HG02763 (cell line): Measurements from ENCODE around the gene LSMEM2.
"Not testable (repeated sequence)": the region's sequence is repeated elsewhere in the genome, so short reads cannot be mapped to it uniquely, and the experiment has no call there.

Experiments
- ATAC-seq: cut with Tn5 transposase; IDR thresholded peaks from one replicate; pipeline ENCODE4 v1.9.1; 2021; ENCODE audit warnings: mild to moderate bottlenecking, moderate library complexity; ENCODE audit not compliant: unreplicated experiment

LSMEM2 gene

DNA sequence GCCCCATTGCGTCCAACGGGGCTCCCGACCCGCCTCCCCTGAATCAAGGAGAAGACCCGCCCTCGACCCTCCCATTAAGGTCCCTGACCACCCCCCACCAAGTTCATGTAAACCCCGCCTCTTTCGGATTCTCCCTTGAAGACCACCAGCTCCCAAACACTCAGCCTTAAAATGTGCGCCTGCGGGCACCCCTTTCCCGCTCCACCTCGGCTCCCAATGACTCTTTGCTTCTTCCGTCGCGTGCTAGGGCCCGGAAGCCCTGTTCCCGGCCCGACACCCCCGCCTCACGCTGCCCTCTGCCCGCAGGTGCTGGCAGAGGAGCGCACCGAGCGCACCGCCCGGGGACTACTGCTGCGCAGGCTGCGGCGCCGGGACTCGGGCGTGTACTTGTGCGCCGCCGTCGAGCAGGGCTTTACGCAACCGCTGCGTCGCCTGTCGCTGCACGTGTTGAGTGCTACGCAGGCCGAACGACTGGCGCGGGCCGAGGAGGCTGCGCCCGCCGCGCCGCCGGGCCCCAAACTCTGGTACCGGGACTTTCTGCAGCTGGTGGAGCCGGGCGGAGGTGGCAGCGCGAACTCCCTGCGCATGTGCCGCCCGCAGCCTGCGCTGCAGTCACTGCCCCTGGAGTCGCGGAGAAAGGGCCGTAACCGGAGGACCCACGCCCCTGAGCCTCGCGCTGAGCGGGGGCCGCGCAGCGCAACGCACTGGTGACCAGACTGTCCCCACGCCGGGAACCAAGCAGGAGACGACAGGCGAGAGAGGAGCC lies 2.7 kb upstream of the LSMEM2 start:
- no peak for ATAC-seq

DNA sequence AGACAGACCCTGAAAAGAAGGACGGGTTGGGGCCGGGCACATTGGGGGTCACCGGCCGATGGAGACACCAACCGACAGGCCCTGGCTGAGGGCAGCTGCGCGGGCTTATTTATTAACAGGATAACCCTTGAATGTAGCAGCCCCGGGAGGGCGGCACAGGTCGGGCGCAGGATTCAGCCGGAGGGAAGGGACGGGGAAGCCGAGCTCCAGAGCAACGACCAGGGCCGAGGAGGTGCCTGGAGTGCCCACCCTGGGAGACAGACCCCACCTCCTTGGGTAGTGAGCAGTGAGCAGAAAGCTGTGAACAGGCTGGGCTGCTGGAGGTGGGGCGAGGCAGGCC lies 2.2 kb upstream of the LSMEM2 start:
- no peak for ATAC-seq

DNA sequence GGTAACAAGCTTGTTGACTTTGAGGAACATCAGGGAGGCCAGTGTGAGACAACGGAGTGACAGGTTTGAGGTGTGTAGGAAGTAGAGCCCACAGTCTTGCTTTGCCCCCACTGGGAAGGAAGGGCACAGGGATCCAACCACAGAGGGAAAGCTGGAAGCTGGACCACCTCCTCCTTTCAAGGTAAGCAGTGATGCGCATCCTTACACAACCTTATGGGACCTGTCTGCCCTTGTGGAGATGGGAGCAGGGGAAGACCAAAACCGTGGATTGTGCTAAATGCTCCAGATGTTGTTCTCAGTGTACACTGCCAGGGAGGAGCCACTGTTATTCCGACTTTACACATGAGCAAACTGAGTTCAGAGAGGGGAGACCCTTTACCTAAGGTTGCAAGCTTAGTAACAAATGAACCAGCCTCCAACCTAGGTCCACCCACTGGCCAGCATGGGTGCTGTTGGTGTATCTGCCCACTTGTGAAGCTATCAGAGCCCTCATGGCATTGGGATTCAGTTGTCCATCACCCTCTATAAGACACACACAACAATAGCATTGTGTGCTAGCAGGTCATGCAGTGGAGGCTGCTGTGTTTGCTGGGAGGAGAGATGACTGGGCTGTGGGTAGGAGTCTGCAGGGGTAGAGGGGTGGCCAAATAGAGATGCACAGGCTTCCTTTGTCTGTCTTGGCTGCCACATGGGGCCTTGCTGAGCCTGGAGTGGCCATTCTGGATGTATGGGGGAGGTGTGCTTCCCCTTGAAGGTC lies 586 bp upstream of the LSMEM2 start:
- ATAC-seq: no peak

DNA sequence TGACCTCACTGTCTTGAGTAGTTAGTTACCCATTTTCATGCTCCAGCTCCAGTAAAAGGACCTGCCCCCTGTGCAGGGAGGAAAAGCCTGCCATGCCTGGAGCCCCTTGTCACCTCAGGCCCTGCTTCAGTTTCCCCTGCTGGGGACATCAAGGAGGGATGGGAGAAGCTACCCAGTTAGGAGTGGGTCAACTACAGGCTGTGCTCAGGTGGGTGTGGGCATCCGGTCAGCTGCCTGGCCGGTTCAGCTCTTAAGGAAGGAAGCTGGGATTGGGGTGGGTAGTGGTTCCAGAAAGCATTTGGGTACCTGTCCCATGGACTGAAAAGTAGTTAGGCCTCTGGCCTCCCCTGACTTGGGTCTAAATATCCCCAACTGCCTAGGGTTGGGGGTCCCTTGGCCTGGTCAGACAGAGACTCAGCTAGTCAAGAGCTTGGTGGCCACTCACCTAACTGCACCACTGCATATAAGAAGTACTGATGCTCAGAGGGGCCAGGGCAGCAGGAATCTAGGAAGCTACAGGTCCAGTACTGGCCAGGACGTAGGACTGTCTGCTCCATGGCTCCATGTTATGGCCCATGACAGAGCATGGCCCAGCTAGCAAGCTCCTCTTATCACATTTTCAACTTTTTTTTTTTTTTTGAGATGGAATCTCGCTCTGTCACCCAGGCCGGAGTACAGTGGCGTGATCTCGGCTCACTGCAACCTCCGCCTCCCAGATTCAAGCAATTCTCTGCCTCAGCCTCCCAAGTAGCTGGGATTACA lies 549 bp downstream of the LSMEM2 start:
- ATAC-seq: no peak

DNA sequence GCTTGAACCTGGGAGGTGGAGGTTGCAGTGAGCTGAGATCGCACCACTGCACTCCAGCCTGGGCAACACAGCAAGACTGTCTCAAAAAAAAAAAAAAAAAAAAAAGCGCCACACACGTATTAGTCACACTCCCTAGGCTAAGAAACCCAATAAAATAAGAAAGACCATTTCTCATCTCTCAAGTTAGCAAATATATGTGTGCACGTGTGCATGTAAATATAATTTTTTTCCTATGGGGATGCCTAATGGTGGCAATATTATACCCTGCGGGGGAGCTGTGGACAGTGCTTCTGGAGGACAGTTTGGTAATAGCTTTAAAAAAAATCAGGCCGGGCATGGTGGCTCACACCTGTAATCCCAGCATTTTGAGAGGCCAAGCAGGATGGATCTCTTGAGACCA lies 5.2 kb downstream of the LSMEM2 start:
- not testable (repeated sequence) for ATAC-seq

DNA sequence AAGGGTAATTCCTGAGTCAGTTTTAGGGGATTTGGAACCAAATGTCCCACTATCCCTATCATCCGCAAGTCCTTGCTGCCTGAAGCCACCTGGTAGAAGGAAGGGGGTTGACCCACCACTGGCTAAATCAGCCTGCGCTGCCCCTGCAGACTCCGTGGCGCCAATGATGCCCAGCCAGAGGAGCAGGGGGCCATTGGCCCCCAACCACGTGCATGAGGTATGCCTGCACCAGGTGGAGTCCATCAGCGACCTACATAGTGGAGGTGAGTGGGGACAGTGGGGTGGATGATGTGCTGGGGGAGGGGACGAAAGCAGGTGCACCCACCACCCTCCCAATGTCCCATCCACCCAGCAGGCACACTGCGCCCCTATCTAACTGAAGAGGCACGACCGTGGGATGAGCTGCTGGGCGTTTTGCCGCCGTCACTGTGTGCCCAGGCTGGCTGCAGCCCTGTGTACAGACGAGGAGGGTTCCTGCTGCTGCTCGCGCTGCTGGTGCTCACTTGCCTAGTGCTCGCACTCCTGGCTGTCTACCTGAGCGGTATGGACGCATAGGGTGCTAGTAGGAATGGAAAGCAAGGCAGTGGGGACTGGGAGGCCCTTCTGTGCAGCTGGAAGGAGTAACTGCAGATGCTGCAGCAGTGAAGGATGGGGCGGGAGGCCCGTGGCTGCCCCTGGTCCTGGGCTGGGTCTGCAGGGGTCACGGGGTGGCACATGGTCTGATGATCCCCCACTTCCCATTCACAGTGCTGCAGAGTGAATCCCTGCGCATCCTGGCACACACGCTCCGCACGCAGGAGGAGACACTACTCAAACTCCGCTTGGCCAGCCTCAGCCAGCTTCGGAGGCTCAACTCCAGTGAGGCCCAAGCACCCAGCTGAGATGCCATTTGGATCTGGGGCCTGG lies 7.7 kb downstream of the LSMEM2 start:
- ATAC-seq: no peak

DNA sequence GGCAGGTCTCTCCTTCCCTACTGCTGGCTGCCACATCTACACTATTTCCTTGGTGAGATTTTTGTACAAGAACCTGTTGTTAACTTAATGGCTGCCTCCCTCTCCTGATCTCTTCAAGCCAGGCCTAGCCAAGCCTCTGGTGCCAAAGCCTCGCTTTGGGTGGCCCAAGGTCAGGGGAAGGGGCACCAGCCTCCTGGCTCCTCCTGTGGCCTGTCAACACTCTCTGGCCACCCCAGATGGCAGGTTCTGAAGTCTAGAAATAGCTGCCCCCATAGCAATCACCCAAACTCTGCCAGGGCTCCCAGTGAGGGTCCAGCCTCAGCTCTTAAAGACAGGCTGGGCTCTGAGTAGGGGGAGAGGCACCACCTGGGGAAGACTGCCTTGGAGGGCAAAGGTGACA lies 8.4 kb downstream of the LSMEM2 start:
- ATAC-seq: no peak

DNA sequence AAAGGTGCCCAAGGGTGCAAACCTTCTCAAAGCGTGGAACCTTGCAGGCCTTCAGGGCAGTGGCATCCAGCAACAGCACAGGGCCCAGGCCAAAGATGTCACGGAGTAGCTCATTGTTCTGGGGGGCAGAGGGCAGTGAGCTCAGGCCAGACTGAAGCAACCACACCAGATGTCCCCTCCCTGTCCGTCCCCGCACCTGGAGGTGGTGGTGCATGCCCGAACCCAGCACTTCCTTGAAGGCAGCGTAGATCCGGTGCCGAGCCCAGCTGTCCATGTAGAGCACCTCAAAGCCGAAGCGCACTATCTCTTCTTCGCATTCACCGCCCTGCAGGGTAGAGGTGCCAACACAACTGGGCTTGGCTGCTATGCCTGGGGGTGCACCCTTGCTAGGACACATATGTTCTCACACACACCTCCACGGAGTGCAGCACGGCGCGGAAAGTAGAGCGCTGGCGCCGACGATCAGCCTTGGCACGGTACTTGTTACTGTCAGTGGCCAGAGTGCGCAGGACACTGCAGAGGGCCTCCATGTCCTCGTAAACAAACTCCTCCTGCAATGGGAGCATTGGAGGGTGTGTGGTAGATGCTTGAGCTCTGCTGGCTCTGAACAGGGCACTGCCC lies 9.6 kb downstream of the LSMEM2 start:
- ATAC-seq: no peak

DNA sequence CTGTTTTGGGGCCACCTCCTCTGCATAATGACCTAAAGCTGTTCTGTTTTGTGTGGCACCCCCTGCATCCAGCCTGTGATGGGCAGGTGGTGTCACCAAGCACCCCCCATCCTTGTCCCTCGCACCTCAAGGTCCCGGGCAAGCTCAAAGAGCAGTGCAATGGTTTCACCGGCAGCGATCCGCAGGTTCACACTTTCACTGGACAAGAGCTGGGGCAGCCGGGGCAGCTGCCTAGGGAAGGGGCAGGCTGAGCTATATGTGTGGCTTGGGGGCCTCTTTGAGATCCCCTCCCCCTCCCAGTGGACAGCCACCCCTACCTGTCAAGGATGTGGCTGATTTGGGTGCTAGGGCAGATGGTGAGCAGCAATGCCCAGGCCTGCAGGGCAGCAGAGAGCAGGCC lies 10.2 kb downstream of the LSMEM2 start:
- no peak for ATAC-seq

DNA sequence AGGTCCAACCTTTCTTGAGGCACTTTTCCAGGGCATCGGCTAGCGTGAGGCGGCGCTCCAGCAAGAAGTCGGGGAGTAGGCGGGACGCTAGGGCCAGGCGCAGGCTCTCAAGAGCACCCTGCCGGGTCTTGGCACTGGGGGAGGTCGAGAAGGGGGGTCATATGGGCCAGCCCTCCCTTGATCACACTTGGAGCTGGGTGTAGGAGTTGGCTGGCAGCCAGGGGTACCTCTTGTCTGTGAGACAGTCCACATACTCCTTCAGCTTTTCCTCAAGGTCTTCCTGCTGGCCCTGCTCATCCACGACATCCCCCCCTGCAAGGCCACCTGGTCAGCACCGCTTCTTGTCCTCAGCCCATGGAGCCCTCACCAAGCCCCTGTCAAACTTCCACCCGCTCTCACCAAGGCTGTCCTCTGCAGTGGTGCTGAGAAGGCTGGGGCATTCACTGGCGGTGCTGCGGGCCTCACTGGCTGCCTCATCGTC lies 11.3 kb downstream of the LSMEM2 start:
- ATAC-seq: no peak

DNA sequence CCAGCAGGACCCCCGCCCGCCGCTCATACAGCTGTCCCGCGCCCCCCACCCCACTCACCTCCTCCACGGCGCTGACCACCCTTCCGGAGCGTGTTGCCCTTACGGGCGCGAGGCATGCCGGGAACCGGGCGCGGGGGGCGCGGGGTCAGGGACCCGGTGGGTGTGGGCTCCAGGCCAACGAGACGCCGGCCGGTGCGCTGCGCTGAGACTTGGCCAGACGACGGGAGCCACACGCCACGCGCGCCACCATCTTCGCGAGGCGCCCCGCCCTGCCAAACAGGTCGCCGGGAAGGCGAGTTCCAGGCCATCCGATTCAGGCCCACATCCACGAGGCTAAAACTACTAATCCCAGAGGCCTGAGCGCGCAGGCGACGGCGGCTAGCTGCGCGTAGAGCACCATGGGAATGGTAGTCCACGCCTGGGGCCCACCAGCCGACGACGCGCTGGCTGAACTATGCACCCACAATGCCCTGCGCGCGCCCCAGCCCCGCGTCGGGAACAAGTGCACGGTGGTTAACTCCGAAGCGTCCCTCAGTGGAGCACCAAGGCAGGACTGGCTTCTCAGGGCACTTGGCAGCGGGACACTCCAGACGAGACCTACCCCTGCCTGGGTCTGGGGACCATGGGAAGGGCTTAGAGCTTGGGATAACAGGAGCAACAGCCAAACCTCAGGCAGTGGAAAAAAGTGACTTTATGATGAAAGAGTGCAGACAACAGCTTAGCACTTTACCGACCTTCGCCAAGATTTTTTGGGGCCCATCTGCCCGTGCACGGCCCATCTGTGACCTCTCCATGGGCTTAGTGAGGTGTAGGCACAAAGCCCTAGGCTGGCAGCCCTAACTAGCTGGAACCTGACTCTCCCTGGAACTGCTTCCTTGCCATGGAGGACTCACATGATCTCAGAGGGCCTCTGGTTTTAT lies 13.5 kb downstream of the LSMEM2 start, which contains the start of gene IFRD2:
TSS of gene IFRD2 (minus strand) at position 271 of the 920 bp plus-strand sequence. CDS start at position 116, 155 bp downstream.
- ATAC-seq: peak; percentile 95

DNA sequence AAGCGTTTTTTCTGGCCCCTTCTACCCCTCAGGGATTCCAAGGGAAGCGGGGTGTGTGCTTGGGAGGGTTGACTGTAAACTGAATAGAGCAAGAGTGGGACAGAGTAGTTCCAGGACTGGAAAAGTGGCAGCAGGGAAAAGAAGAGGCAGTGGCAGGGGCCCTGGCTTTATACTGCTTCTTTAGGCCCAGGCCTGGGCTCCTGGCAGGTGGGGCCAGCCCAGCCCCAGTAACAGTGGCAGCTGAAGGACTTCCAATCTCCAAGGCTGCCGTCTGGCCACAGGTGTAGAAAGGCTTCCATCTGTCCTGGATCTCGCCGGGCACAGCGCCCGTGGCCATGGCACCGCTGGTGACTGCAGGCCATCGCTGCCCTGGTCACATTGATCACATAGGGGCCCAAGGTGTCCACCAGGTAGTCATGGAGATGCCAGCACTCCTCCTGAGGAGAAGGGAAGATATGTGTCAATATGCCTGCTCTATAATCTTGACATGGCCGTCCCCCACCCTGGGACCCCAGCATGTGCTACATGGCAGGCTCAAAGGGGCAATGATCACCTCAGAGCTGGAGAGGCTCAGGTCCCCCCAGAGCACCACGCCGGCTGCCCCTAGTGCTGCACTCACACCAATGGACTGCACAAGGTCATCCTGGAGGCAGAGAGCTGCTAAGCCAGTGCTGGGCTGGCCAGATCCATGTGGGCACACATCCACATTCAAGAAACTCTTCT lies 14.4 kb downstream of the LSMEM2 start:
- ATAC-seq: no peak

DNA sequence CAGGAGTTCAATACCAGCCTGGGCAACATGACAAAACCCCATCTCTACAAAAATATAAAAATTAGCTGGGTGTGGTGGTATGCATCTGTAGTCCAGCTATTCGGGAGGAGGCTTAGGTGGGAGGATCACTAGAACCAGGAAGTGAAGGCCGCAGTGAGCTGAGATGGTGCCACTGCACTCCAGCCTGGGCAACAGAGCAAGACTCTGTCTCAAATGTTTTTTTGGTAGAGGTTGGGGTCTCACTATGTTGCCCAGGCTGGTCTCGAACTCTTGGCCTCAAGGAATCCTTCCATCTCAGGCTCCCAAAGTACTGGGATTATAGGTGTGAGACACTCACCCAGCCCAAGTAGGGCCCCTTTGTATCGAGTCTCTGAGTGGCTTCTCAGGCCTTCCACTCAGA lies 15.2 kb downstream of the LSMEM2 start:
- no peak for ATAC-seq

DNA sequence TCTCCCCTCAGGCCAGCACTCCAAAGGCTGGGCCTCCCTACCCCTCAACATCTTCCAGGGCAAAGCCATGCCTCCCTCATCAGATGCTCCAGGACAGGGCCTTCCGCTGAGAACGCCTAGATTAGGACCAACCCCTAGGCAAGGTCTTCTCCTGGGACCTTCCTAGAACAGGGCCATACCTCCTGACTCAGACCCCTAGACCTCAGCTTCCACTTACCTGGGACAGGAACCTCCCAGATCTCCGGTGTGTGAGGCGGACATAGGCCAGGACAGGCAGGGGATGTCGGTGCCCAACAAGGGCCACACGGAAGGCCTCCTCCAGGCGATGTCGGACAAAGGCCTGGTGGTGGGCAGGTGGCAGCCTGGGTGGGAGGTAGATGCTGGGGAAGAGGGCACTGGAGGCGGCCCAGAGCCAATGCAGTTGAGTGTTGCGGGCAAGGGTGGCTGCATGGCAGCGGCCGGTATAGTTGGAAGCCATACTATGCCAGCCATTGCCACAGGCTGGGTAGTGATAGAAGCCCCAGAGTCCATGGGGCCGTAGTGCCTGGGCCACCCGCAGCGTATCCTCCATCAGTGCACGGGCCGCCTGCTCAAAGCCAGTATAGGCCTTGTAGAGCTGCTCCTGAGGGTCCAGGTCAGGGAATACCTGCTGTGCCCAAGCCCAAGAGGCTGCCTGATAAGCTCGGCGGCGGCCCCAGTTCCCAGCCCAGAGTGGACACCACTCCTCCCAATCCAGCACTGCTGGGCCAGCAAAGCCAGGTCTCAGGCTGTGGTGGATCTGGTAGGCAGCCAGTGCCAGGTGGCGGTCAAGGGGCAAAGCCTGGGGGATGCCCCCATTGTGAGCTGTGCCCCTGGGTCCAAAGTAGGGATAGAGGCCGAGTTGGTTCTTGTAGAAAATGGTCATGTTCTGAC lies 15.9 kb downstream of the LSMEM2 start:
- ATAC-seq: no peak

DNA sequence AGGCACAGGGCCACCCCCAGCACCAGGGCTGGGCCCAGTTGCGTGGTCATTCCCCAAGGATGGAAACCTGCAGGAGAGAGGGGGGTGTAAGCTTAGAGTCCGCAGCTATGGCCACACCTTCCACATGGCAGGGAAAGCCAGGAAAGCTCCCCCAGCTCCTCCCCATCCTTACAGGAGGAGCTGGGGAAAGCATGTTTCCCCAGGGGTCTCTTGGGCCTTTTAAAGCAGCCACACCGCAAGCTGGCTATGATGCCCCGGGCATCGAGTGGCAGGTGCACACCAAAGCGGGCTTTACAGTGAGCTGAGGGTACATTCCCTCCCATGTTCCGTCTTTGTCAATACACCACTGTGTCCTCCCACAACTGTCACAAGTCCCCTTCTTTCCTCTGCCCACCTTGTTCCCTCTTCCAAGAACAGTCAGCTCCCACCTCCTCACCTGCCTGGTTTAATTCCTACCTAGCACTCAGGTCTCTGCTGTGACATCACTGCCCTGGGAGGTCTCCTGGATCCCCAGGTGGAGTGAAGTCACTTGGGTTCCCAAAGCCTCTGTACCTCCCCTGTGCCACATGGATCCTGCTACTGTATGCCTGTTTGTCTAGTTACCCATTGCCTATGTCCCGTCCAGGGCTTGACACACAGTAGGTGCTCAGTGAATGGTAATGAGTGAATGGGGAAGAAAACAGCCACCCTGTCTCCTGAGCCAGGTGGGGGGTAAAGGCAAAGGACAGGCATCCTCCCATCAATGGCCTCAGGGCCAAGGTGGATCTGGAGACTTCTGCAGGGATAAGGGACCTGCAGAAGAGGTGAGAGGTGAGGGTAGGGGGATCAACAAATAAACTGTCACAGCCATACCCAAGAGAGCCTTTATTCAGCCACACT lies 16.9 kb downstream of the LSMEM2 start:
- no peak for ATAC-seq

DNA sequence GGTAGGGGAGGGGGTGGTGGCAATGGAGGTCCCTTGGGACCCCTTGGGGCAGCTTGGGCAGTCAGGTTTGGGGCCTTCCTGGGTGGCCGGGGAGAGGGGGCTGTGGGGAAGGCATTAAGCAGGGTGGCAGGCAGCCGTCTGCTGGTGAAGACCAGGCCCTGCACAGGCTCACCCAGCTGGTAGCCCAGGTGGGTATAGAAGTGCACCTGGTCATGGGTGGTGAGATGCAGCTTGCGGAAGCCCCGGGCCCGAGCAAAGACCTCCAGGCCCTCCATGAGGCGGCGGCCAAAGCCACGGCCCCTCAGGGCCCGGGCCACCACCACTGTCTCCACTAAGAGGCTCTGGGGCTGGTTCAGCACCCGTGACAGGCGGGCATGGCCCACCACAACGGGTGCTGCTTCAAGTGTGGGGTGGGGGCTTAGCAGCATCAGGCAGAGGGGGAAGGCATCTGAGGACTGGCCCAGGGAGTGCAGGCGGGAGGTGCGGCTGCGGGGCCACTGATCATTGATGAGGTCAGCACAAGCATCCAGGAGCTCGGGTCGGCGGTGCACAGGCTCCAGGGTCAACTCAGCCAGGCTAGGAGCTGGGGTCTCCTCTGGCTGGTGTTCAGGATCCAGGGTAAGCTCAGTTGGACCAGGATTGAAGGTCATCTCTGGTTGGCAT lies 18.0 kb downstream of the LSMEM2 start:
- no peak for ATAC-seq
